IPS-NIHi7 (cell line): Measurements from ENCODE around the gene ERF.

Experiments used
- DNase-seq: peaks from one replicate; pipeline ENCODE4 v3.0.0; 2012; ENCODE audit warnings: mixed read lengths; ENCODE audit errors: extremely low spot score

Gene ERF

GRCh38 chr19:42287017-42287826 is 32.3 kb upstream of the ERF start:
- DNase-seq: no peak

- DNase-seq: no peak
Observed at GRCh38 chr19:42286349-42287016, 31.6 kb upstream of the ERF start.

GRCh38 chr19:42285988-42286348 is 31.0 kb upstream of the ERF start:
- no peak for DNase-seq

- DNase-seq: no peak
Observed at GRCh38 chr19:42285541-42285941, 30.6 kb upstream of the ERF start.

GRCh38 chr19:42284591-42285341 is 29.8 kb upstream of the ERF start:
- no peak for DNase-seq

- peak; percentile 79 for DNase-seq
Observed at GRCh38 chr19:42284066-42284501, 29.2 kb upstream of the ERF start.

- peak; percentile 92 for DNase-seq
Observed at GRCh38 chr19:42283188-42284065, 28.5 kb upstream of the ERF start.

GRCh38 chr19:42282819-42283187 is 27.9 kb upstream of the ERF start:
- no peak for DNase-seq

- peak; percentile 66 for DNase-seq
Observed at GRCh38 chr19:42281827-42282762, 27.2 kb upstream of the ERF start.

GRCh38 chr19:42281146-42281826 is 26.4 kb upstream of the ERF start:
- DNase-seq: no peak

- no peak for DNase-seq
Observed at GRCh38 chr19:42280815-42281145, 25.9 kb upstream of the ERF start.

- DNase-seq: peak; percentile 91
Observed at GRCh38 chr19:42279902-42280814, 25.2 kb upstream of the ERF start.

GRCh38 chr19:42279155-42279901 is 24.4 kb upstream of the ERF start:
- no peak for DNase-seq

- no peak for DNase-seq
Observed at GRCh38 chr19:42278452-42279154, 23.7 kb upstream of the ERF start.

GRCh38 chr19:42277821-42278451 is 23.0 kb upstream of the ERF start:
- no peak for DNase-seq

- no peak for DNase-seq
Observed at GRCh38 chr19:42276821-42277220, 21.9 kb upstream of the ERF start.

GRCh38 chr19:42276284-42276683 is 21.4 kb upstream of the ERF start:
- no peak for DNase-seq
